Prostate gland (tissue), 2 donors: ENCODE results near the gene SLC35G2. TPM values are rescaled to one million over a fixed set of nuclear protein-coding genes. Genes with fewer than 3 reads are reported as not detected.

ENCODE experiments used
- DNase-seq: peaks from one replicate; pipeline ENCODE4 v3.0.0-alpha.2; 2019; ENCODE audit warnings: low spot score
- H3K27ac ChIP-seq, 2 donors: fragments of 200-600 bp; sonication (generic); 2 replicates each; pipeline ENCODE4 v1.5.1; 2017 to 2019
- H3K27me3 ChIP-seq: fragments of 200-600 bp; sonication (generic); replicated peaks from 2 replicates; pipeline ENCODE4 v1.5.1; 2019; ENCODE audit not compliant: insufficient read depth
- H3K36me3 ChIP-seq, 2 donors: fragments of 200-600 bp; sonication (generic); 1 replicate in 1 of 2; 2 replicates in 1 of 2; pipeline versions ENCODE4 v1.5.1 to v1.8.1; 2017 to 2019
- H3K4me1 ChIP-seq: fragments of 200-600 bp; sonication (generic); replicated peaks from 2 replicates; pipeline ENCODE4 v1.5.1; 2019
- H3K4me3 ChIP-seq, 2 donors: fragments of 200-600 bp; sonication (generic); 2 replicates each; pipeline ENCODE4 v1.5.1; 2017 to 2019
- H3K9me3 ChIP-seq: fragments of 200-600 bp; sonication (generic); 2 replicates; pipeline ENCODE4 v1.5.1; 2017
- CTCF ChIP-seq, 4 experiments: fragments of 200-600 bp in 2 of 4; fragments of 450-650 bp in 2 of 4; sonication (generic) in 2 of 4; IDR thresholded peaks; 1 replicate in 3 of 4; 2 replicates in 1 of 4; pipeline ENCODE4 v1.5.1; 2016 to 2019; ENCODE audit warnings: antibody characterized with exemption in 4 of 4, mild to moderate bottlenecking in 2 of 4, moderate library complexity in 2 of 4
- POLR2A ChIP-seq: fragments of 450-650 bp; IDR thresholded peaks from one replicate; pipeline ENCODE4 v1.6.1; 2016; ENCODE audit warnings: antibody characterized with exemption, mild to moderate bottlenecking
- POLR2AphosphoS5 ChIP-seq: sonication (generic); formaldehyde crosslinking; IDR thresholded peaks from one replicate; pipeline ENCODE4 v1.6.1; 2017; ENCODE audit warnings: antibody characterized with exemption
- WGBS: methylation state at CpG from one replicate; pipeline ENCODE4 v1.1.5; 2018; 5-methylcytosine and 5-hydroxymethylcytosine counted together
- intact Hi-C: fragments of 100-400 bp; cut with DNase I; formaldehyde crosslinking; loops from one replicate; pipeline ENCODE4 v1.14.2; 2022
- total RNA-seq, 2 donors: library from RNA; depleted of rRNA; stranded (reverse); fragments of >200 nt; gene quantifications; one replicate each; pipeline ENCODE4 v1.1.0, GENCODE V29; 2016

Gene SLC35G2
- total RNA-seq, 2 donors from 2014 or later: 2.9 to 17.4 TPM

- no peak overlapping the region for H3K27ac ChIP-seq
- no peaks in the 10 kb centered on the region for H3K4me1 ChIP-seq
- no peaks in the 10 kb centered on the region for H3K36me3 ChIP-seq
- no peak overlapping the region for H3K4me3 ChIP-seq
- WGBS: 0% methylated on average over 1 of the region's 1 CpG
- intact Hi-C loops: no loop called here
- no peaks in the 10 kb centered on the region for H3K9me3 ChIP-seq
- TF ChIP-seq POLR2AphosphoS5 (no peak), CTCF (IDR thresholded peaks at IDR 0.05) (no peak), POLR2A (no peak)
- no peaks in the 10 kb centered on the region for H3K27me3 ChIP-seq
- DNase-seq: no peak
These were observed 85.0 kb downstream of the SLC35G2 start for GRCh38 chr3:136903899-136904298.

GRCh38 chr3:136904746-136905145, 85.8 kb downstream of the SLC35G2 start:
- Histone ChIP-seq H3K4me1 (no peaks in the 10 kb centered on the region), H3K36me3 (no peaks in the 10 kb centered on the region), H3K4me3 (no peak overlapping the region), H3K9me3 (no peaks in the 10 kb centered on the region), H3K27ac (no peak overlapping the region), H3K27me3 (no peaks in the 10 kb centered on the region)
- no peak for DNase-seq
- intact Hi-C loops: no loop called here
- 72% methylated on average over 4 of the region's 4 CpGs for WGBS
- TF ChIP-seq POLR2AphosphoS5 (no peak), CTCF (IDR thresholded peaks at IDR 0.05) (no peak), POLR2A (no peak)

Other genes with a start within 250 kb of the SLC35G2 start
- gene STAG1, start 66.7 kb upstream of the SLC35G2 start, total RNA-seq: 10 to 100 TPM; 21.9 to 34.1 TPM
- gene NCK1, start 43.1 kb downstream of the SLC35G2 start, total RNA-seq: 10 to 100 TPM; 23.3 to 35.6 TPM
- 1 to 10 TPM in 1 of 2 donors, under 1 TPM in 1; 0.14 to 2.5 TPM for gene IL20RB, start 138.9 kb downstream of the SLC35G2 start, total RNA-seq